Right cardiac atrium (tissue), 5 donors: ENCODE measurements around the gene BCL7C. TPM values are rescaled to one million over a fixed set of nuclear protein-coding genes. Genes with fewer than 3 reads are reported as not detected.
"Not testable (repeated sequence)": the region's sequence is repeated elsewhere in the genome, so short reads cannot be mapped to it uniquely, and the experiment has no call there.

Experiments used
- ATAC-seq, 2 donors: fragments of 200-7000 bp; cut with Tn5 transposase; one replicate each; pipeline versions ENCODE4 v1.8.0 to v1.9.1; 2020; ENCODE audit warnings: moderate library complexity in 2 of 2, mild to moderate bottlenecking in 1 of 2
- DNase-seq, 3 donors: peaks; one replicate each; pipeline ENCODE4 v3.0.0-alpha.2; 2020
- H3K27ac ChIP-seq: one replicate; pipeline ENCODE4 v1.5.1; 2013; ENCODE audit warnings: mild to moderate bottlenecking, low read length, control low read depth, moderate library complexity
- H3K27me3 ChIP-seq: one replicate; pipeline ENCODE4 v1.6.1; 2013; ENCODE audit not compliant: control insufficient read depth, insufficient read depth
- H3K4me1 ChIP-seq: one replicate; pipeline ENCODE4 v1.6.1; 2013; ENCODE audit warnings: low read length; ENCODE audit not compliant: control insufficient read depth, insufficient read depth
- H3K4me3 ChIP-seq: one replicate; pipeline ENCODE4 v1.5.1; 2013; ENCODE audit warnings: low read length, control low read depth
- H3K9me3 ChIP-seq: one replicate; pipeline ENCODE4 v1.6.1; 2013; ENCODE audit warnings: low read length; ENCODE audit not compliant: control insufficient read depth
- WGBS: extraction: QIAGEN DNeasy Blood & Tissue Kit; methylation state at CpG from one replicate; pipeline ENCODE4 v1.1.7; 2013; 5-methylcytosine and 5-hydroxymethylcytosine counted together
- intact Hi-C, 4 donors: fragments of 100-400 bp; cut with DNase I; formaldehyde crosslinking; loops; one replicate each; pipeline versions ENCODE4 v1.11.0 to v1.14.0; 2022 to 2023
- polyA plus RNA-seq: library from polyadenylated mRNA; stranded (reverse); fragments of 200-250 nt; gene quantifications from one replicate; pipeline ENCODE4 v1.2.3, GENCODE V29; 2013
- total RNA-seq, 4 donors: library from RNA; stranded (reverse); fragmentation: NEBNext Ultra II Directional; extraction: Animal tissue kit (Norgen Biotek cat#: 25700); gene quantifications; one replicate each; pipeline ENCODE4 v1.2.1, GENCODE V29; 2021
- donor health status: healthy with polysubstance abuse.
- donor health status: DM: no; HTN: yes; CAD: no.
- donor health status: DM: no; HTN: no; CAD: no.
- donor health status: DM: no; HTN: yes; CAD: no; lungs with severe emphysema.
- donor health status: DM: yes; HTN: yes; CAD: no.

The BCL7C gene
- total and polyA plus RNA-seq, 5 donors, result 20.6 to 31.7 (median 29.2) TPM

- no peaks in the 10 kb centered on the region for H3K27me3 ChIP-seq
- H3K27ac ChIP-seq, result peak overlapping the region; percentile 98
- peaks cover 5% of the 10 kb centered on the region for H3K4me1 ChIP-seq
- DNase-seq, result peak in 2 of 3 donors; percentile 1 to 7
- ATAC-seq, result no peak
- WGBS, result 32% methylated on average over 16 of the region's 16 CpGs
- H3K9me3 ChIP-seq, result no peaks in the 10 kb centered on the region
- H3K4me3 ChIP-seq, result peak overlapping the region; percentile 11
- intact Hi-C loops, result loop anchor here in 1 of 4 donors (10.0 kb wide), 1 partner anchor 110 kb away; the partner anchor contains the start of gene ZNF629
Measured at GRCh38 chr16:30894540-30895368, 877 bp upstream of the BCL7C start.

GRCh38 chr16:30893417-30893743 is 497 bp downstream of the BCL7C start:
- under 1% methylated on average over 11 of the region's 11 CpGs for WGBS
- intact Hi-C loops, result loop anchor here in 1 of 4 donors (10.0 kb wide), 1 partner anchor 109 kb away; the partner anchor contains the start of gene ZNF629
- Histone ChIP-seq H3K27ac (peak overlapping the region; percentile 69), H3K4me1 (peaks cover 5% of the 10 kb centered on the region), H3K4me3 (peak overlapping the region; percentile 67), H3K9me3 (no peaks in the 10 kb centered on the region), H3K27me3 (no peaks in the 10 kb centered on the region)
- DNase-seq (peak in 2 of 3 donors; percentile 46 to 76), ATAC-seq (no peak)

GRCh38 chr16:30892670-30893416 is 1.0 kb downstream of the BCL7C start:
- H3K4me3 ChIP-seq, result peak overlapping the region; percentile 67
- intact Hi-C loops, result loop anchor here in 1 of 4 donors (10.0 kb wide), 1 partner anchor 108 kb away; the partner anchor contains the start of gene ZNF629
- H3K9me3 ChIP-seq, result no peaks in the 10 kb centered on the region
- WGBS, result 59% methylated on average over 20 of the region's 20 CpGs
- DNase-seq (peak in 2 of 3 donors; percentile 50 to 58), ATAC-seq (no peak)
- H3K27ac ChIP-seq, result no peak overlapping the region
- no peaks in the 10 kb centered on the region for H3K27me3 ChIP-seq
- peaks cover 5% of the 10 kb centered on the region for H3K4me1 ChIP-seq

- not testable (repeated sequence) for ATAC-seq, H3K4me1 ChIP-seq, H3K9me3 ChIP-seq, H3K27me3 ChIP-seq, H3K27ac ChIP-seq, H3K4me3 ChIP-seq
- intact Hi-C loops, result loop anchor here in 1 of 4 donors (10.0 kb wide), 1 partner anchor 106 kb away; the partner anchor contains the start of gene ZNF629
- peak in 1 of 3 donors; percentile 18 for DNase-seq
- WGBS, result 93% methylated on average over 15 of the region's 15 CpGs
Measured at GRCh38 chr16:30891043-30891823, 2.6 kb downstream of the BCL7C start.

- 87% methylated on average over 5 of the region's 5 CpGs for WGBS
- ATAC-seq (no peak), DNase-seq (no peak)
- intact Hi-C loops, result loop anchor here in 1 of 4 donors (10.0 kb wide), 1 partner anchor 105 kb away; the partner anchor contains the start of gene ZNF629
- Histone ChIP-seq H3K4me3 (no peak overlapping the region), H3K27ac (no peak overlapping the region), H3K4me1 (peaks cover 2% of the 10 kb centered on the region), H3K27me3 (no peaks in the 10 kb centered on the region), H3K9me3 (no peaks in the 10 kb centered on the region)
Measured at GRCh38 chr16:30889721-30890120, 4.2 kb downstream of the BCL7C start.

GRCh38 chr16:30888856-30889499 is 4.9 kb downstream of the BCL7C start:
- Histone ChIP-seq H3K9me3 (no peaks in the 10 kb centered on the region), H3K4me1 (no peaks in the 10 kb centered on the region), H3K27me3 (no peaks in the 10 kb centered on the region), H3K4me3 (no peak overlapping the region), H3K27ac (no peak overlapping the region)
- peak in 1 of 3 donors; percentile 35 for DNase-seq
- intact Hi-C loops, result no loop called here
- ATAC-seq, result no peak
- 80% methylated on average over 8 of the region's 8 CpGs for WGBS

GRCh38 chr16:30887927-30888326 is 6.0 kb downstream of the BCL7C start:
- Histone ChIP-seq H3K9me3 (no peaks in the 10 kb centered on the region), H3K27me3 (no peaks in the 10 kb centered on the region), H3K4me3 (no peak overlapping the region), H3K27ac (no peak overlapping the region), H3K4me1 (no peaks in the 10 kb centered on the region)
- ATAC-seq (no peak), DNase-seq (peak in 1 of 3 donors; percentile 19)
- 76% methylated on average over 9 of the region's 9 CpGs for WGBS
- intact Hi-C loops, result no loop called here

- ATAC-seq, result no peak
- intact Hi-C loops, result no loop called here
- no peak overlapping the region for H3K4me3 ChIP-seq
- no peaks in the 10 kb centered on the region for H3K9me3 ChIP-seq
- H3K27me3 ChIP-seq, result no peaks in the 10 kb centered on the region
- DNase-seq, result peak in 1 of 3 donors; percentile 7
- WGBS, result 96% methylated on average over 1 of the region's 1 CpG
- no peaks in the 10 kb centered on the region for H3K4me1 ChIP-seq
- H3K27ac ChIP-seq, result no peak overlapping the region
Measured at GRCh38 chr16:30886145-30886544, 7.7 kb downstream of the BCL7C start.

GRCh38 chr16:30885196-30885595 is 8.7 kb downstream of the BCL7C start:
- DNase-seq (no peak), ATAC-seq (no peak)
- Histone ChIP-seq H3K27ac (no peak overlapping the region), H3K27me3 (no peaks in the 10 kb centered on the region), H3K4me1 (no peaks in the 10 kb centered on the region), H3K9me3 (no peaks in the 10 kb centered on the region), H3K4me3 (no peak overlapping the region)
- WGBS, result 93% methylated on average over 9 of the region's 9 CpGs
- intact Hi-C loops, result no loop called here

- no peak overlapping the region for H3K27ac ChIP-seq
- no peaks in the 10 kb centered on the region for H3K9me3 ChIP-seq
- ATAC-seq, result no peak
- H3K27me3 ChIP-seq, result no peaks in the 10 kb centered on the region
- H3K4me3 ChIP-seq, result no peak overlapping the region
- intact Hi-C loops, result no loop called here
- H3K4me1 ChIP-seq, result no peaks in the 10 kb centered on the region
- DNase-seq, result no peak
- WGBS, result 90% methylated on average over 3 of the region's 3 CpGs
Measured at GRCh38 chr16:30884760-30885159, 9.1 kb downstream of the BCL7C start.
